M059J (cell line): ENCODE measurements around the gene KIAA1217. TPM values are rescaled to one million over a fixed set of nuclear protein-coding genes. Genes with fewer than 3 reads are reported as not detected.
A peak's percentile ranks its signal among the peaks of the same experiment; 100 is the strongest.
"Not testable (repeated sequence)": the region's sequence is repeated elsewhere in the genome, so short reads cannot be mapped to it uniquely, and the experiment has no call there.

Experiments used
- DNase-seq: peaks from one replicate; pipeline ENCODE4 v3.0.0-alpha.2; 2012; ENCODE audit warnings: low read depth
- total RNA-seq: library from RNA; depleted of rRNA; stranded (reverse); fragments of >200 nt; shearing (Covaris generic); gene quantifications from 2 replicates; pipeline ENCODE4 v1.2.3, GENCODE V29; 2014

KIAA1217 gene
- total RNA-seq, 1 experiment from 2014 or later, result 2.7 TPM

DNA sequence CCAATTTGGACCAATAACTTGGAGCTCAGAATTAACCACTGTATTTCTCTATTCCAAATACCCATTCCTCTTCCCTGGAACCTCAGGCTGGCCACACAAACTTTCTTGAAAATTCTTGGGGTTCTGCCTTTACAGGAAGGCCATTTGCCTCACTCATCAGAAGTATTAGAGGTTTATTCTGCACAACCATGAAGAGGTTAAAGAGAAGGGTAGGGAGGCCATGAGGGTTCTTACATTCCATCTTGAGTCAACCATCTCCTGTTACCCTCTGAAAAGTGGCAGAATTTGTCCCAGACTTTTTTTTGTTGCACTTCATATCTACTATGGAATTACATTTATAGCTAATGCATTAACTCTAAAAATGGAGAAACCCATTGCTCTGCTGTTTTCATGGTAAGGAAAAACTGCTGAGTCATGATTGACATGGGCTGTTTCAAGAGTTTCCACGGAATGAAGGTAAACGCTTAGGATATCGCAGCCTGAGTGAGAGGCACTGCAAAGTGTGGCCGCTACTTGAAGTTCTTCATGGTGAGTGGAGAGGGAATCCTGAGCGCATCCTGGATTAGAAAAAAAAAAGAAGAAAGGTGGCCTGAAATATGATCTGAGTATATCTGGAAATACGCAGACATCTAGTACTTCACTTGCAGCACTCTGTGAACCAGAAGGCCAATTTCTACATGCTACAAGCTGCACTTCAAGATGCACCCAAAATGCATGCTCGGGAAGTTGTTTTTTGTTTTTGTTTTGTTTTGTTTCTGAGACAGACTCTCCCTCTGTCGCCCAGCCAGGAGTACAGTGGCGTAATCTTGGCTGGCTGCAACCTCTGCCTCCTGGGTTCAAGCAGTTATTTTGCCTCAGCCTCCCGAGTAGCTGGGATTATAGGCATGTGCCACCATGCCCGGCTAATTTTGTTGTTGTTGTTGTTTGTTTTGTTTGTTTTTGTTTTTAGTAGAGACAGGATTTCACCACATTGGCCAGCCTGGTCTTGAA lies 83.7 kb downstream of the KIAA1217 start:
- no peak for DNase-seq

DNA sequence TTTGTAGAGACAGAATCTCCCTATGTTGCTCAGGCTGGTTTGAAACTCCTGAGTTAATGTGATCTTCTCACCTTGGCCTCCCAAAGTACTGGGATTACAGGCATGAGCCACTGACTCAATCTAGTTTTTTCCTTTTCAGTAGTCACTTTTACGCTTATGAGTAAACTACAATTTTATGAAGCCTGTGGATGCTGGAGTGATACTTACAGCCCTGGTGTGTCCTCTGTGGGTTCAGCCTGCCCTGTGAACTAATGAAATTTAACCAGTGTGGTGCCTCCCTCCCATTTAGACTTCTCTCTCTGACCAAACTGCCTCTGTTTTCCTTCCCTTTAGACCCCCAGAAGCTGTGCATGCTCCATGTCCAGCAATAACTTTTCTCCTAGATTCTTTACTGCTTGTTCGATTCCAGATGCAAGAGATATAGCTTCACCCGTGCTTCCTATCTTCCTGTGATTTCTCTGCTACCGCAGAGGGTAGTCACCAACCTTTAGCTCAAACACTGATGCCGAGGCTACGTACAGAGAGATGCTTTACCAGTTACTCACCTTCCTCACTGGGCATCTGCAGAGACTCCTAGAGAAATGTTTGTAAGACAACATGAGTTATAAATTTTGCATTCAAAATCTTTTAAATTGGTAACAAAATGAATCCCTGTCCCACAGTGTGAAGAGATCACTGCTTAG lies 90.8 kb downstream of the KIAA1217 start:
- DNase-seq, result peak; percentile 42

DNA sequence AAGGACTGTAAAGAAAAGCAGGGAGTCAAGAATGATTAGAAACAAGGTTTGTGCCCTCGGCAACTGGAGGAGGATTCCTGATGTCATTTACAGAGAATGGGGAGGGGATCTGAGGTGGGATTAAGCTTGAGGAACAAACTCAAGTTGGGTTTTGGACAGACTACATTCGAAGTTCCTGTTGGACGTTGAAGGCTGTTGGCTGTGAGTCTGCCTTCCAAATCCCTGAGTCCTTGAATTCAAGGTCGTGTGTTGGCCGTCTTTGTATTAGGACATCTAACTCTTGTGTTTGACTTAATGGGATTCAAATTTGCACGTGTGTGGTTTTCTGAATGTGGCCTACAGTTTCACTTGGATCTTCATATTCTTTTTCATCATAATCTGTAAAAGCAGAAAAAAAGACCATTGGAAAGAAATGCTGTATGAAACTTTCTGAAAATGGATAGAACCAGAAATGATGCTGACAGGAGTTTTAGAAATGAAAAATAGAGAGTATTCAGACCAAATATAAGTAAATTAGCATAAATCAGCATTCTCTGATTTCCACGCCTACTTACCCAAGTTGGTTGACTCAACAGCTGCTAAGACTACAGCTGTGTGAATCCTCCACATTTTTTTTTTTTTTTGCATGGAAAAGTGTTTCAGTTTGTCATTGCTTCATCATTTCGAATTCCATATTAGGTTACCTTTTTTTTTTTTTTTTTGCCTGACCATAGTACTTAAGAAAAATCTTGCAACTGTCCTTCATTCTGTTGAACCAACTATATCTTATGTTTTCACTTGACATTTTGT lies 94.8 kb downstream of the KIAA1217 start:
- DNase-seq, result no peak

DNA sequence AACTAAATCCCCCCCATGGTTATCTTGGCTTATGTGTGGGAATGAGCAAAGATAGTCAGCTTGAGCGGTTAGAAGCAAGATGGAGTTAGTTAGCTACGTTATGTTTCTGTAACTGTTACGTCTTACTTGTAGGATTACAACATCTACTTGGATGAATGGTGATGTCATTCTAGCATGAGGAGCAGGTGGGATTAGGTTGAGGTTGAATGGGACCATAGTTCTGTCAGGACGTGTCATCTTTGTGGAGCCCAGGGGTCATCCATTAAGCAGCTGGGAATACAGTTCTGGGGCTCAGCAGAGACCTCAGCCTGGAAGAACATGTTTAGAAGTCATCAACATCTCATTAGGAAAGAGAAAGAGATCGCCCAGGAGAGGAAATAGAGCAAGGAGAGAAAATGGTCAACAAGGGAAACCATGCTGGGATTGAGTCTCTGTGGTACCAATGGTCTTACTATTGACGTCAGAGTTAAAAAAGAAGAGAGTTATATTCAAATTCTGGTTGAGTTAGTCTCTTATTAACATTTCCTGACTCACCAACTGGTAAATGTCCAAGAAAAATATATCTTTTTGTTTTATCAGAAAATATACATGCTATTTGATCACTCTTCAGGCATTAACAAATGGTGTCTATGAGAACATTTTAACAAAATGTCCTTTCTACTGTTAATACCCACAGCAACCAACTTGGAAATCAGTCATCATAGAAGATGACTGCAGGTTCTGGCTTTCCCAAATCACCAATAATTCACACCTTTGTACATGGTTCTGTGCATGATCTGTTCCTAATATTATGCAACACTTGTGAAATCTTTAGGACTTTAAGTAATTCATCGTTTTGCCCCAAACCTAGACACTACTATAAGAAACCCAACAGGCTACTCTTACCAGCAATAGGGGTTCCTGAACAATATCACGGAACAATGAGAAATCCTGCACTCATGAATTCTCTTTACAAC lies 96.9 kb downstream of the KIAA1217 start:
- peak; percentile 0 for DNase-seq

DNA sequence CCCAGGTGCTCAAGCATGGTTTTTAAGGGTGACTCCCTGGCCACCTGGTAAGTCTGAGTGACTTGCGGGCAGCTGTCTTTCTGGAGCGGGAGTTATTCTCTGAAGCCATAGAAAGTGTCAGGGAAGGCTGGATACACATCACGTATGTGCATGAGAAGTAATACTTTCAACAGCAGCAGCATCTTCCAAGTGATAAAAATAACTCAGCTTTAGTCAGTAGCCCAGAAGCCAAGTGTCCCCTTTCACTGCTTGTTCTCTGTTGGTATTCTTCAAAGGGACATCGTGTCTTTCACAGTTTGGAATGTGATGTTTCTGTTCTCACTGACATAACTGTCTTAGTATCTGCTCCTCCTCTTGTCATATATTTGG lies 97.6 kb downstream of the KIAA1217 start:
- no peak for DNase-seq

DNA sequence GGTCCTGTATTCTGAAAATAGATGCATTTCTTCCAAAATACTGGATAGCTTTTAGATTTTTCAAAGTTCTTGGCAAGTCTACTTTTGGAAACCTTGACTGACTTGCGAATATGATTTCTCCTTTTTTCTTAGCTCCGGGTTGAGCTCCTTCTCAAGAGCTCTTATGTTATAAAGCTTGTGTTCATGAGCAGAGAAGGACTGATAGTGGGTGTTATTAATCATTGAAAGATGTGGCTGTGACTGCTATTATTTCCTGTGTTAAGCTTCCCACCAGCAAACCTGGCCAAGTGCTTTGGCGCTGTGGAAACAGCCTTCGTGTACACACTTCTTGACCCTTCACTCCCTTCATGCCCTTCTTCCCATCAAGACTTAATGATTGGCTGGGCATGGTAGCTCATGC lies 98.2 kb downstream of the KIAA1217 start:
- no peak for DNase-seq

DNA sequence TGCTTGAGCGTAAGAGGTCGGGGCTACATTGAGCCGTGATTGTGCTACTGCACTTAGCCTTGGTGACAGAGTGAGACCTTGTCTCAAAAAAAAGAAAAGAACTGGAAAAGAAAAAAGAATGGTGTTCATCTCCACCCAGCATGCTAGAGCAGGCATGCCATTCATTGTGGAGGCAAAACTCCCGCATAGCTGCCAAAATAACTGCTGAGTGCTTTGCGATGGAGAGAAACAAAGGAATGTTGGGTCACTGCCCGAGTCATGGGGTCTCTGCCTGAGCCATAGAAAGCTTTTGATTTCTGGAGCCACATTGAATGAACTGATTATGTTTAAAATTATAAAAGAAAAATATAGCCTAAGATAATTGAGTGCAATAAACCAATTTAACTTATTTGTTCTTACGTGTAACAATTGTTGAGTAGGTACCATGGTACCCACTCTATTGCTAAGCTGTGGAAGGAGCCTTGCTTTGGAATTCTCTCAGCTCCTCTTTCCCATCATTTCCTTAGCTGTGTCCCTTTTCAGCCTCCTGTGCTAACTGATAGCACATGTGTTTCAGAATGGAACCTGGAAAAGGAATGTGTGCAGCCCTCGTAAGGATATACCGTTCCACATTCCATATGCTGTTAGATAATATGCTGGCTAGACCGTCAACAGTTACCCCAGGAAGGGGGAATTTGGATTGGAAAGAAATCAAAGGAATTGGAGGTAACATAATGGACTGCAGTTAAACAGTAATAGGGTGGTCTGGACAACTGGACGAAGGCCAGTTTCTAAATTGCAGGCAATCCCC lies 99.0 kb downstream of the KIAA1217 start:
- no peak for DNase-seq

DNA sequence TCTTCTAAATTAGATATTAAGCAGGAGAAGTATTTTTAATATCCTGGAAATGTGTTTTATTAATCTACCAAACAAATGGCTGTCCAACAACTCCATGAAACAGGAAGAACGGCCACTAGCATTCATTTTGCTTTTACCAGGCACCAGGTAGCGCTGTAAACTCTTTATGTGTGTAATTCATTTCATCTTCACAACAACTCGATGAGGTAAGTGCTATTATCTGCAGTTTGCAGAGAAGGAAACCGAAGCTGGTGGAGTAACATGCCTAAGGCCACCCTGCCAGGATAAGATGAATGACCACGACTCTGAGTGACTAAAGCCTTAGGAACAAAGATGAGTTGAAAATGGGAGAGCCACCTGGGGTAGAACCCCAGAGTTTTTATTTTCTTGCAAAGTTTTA lies 101.2 kb downstream of the KIAA1217 start:
- DNase-seq, result peak; percentile 50

DNA sequence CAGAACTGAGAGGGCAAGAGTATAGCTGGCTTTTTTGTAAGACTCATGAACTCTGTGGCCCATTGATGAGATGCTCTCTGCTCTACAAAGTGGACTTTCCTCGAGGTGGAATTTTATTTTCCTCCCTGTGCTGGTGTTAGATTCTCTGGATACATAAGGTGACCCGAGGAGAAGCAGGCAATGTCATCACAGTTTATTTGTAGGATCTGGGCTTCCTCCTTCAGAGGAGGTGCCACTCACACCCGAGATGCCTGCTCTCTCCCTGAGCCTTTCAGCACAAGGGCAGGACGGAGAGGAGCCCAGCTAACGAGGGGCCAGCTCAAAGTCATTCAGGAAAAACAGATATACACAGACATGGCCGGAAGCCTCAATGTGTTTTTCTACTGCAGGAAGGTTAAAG lies 103.0 kb downstream of the KIAA1217 start:
- DNase-seq, result no peak

DNA sequence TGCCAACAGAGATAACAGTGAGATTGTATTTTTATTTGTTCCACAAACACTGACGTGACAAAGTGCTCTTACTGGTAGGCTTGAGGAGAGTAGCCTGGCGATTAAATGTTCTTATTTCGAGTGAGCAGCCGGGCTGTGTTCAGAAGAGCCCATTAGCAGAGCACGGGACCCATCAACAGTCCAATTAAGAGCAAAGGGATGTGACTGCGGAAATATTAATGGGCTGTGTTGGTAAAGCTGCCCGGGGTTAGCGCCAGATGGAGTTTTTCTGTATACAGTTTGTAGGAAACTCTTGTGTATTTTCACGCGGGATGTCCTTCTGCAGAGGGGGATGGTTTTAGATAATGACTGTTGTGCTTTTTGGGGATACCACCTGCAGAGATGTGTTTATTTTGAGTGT lies 104.3 kb downstream of the KIAA1217 start:
- no peak for DNase-seq

DNA sequence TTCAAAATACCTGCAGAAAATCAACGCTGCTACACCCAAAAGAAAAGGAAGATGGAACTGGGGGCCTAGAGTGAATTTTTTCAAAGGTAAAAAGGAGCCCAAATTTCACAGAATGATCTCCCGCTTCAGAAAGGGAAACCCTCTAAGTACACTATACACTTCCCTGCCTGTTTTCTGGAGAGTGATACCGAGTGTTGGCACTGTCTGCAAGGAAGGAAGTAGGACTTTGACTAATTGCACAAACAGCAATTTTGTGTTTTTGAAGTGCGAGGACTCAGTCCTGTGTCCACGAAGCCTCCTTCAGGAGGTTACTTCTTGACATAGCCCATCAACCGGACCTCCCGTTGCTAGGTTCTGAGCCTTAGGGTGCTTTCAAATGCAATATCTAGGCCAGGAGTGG lies 106.3 kb downstream of the KIAA1217 start:
- DNase-seq, result no peak

DNA sequence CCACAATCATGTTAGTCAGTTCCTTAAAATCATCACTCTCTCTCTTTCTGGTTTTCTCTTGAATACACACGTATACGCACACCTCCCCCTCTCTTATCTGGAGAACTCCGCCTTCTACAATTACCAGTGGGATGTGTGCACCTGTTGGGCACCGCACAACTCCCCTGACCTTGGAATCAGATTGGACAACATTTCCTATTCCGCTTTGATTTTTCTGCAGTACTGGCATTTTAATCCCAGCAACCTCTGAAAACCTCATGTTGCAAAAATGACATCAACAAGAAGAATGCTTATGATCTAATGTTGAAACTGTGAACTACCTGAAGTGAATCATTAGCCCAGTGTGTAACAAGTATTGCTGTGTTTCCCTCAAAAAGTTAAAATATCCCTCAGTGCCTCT lies 109.6 kb downstream of the KIAA1217 start:
- no peak for DNase-seq

DNA sequence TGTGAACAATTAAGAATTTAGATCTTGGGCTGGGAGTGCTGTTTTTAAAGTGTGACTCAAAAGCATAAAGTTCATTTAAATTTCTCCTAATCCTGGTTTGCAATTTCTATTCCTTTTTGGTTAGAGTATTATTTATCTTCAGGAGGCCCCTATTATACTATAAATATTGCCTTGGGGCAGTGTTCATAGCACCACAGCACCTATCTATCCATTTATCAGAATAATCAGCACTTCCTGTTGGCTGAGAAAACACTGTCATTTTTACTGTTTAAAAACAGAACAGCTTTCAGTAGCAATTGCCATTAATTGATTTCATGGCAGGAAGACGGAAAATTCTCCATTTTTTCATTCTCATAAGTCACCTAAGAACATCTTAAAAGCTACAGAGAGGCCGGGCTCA lies 111.4 kb downstream of the KIAA1217 start:
- DNase-seq, result no peak

DNA sequence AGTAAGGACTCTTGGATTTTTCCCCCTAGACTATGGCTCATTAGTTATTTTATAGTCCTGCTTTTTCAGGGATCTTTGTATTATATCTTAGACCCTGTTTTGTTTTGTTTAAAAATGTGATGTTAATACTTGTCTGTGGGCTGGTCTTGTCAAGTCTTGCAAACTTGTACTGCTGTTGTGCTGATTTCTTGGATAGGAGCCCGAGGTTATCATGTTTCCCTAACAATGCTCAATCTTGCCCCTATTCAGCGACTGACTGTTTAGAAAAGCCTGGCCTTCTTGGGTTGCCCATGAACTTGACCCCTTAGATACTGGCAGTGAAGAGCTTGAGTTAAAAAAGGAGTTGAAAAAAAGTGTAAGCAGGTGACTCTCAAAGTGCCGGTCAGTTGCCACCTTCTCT lies 115.7 kb downstream of the KIAA1217 start:
- DNase-seq, result no peak

DNA sequence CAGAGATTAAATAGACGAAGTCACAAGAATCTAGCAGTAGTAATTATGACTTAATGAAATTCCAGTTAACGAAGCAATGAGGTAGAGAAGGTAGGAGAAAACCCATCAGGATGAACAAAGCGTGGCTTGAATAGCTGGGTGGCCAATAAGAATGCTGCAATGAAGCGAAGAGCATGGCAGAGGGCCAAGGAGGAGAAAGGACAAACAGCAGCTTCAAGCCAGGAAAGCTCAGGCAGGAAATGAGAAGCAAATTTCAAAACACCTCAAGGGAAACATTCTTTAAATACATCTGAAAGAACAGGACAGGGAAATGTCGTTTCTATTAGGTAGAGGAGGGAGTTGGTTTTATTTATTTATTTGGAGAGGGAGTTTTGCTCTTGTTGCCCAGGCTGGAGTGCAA lies 122.5 kb downstream of the KIAA1217 start:
- peak; percentile 32 for DNase-seq

DNA sequence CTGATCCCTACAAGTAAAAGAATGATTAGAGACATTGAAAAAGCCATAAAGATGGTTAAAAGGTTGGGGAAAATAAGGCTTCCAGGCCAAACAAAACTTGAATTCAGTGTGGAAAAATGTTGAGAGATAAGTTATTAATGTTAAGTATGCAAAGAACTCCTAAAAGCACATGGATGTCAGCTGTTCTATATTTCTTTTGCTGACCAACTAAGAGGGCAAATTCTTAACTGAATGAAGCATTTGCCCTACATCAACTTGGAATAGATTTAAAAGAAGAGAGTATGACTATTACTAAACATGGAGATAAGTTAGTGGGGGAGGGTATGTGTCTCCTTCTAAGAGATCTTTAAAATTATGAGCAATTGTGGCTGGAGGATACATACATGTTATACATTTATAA lies 124.8 kb downstream of the KIAA1217 start:
- DNase-seq, result no peak

DNA sequence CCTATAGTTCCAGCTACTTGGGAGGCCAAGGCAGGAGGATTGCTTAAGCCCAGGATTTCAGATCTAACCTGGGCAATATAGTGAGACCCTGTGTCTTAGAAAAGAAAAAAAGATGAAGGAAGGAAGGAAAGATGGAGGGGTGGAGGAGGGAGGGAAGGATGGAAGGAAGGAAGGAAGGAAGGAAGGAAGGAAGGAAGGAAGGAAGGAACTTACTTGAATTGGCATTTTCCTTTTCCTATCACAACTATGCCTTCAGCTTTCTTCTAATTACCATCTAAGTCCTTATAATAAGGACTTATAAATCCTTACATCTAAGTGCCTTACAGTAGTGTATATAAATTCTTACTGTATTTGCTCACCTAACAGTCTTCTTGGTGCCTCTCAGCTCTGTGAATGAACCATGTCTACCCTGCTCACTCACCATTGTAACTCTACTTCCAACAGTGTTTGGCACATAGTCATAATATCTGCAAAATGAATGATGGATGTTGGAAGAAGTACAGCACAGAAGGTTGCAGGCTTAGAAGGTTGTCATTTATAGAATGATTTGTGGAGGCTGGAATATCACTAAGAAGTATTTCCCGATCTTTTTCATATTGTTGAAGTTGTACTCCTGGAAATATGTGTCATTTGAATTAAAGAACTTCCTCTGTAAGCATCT lies 125.5 kb downstream of the KIAA1217 start:
- no peak for DNase-seq

DNA sequence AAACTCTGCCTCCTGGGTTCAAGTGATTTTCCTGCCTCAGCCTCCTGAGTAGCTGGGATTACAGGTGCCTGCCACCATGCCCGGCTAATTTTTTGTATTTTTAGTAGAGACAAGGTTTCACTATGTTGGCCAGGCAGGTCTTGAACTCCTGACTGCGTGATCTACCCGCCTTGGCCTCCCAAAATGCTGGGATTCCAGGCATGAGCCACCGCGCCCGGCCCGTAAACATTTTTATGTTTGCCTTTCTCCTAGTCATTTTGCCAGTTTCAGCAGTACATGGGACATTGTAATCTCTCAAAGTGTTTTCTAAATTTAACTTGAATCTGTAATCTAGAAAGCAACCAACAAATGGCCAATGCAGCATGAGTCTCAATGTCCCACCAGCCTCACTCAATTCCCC lies 128.8 kb downstream of the KIAA1217 start:
- not testable (repeated sequence) for DNase-seq

DNA sequence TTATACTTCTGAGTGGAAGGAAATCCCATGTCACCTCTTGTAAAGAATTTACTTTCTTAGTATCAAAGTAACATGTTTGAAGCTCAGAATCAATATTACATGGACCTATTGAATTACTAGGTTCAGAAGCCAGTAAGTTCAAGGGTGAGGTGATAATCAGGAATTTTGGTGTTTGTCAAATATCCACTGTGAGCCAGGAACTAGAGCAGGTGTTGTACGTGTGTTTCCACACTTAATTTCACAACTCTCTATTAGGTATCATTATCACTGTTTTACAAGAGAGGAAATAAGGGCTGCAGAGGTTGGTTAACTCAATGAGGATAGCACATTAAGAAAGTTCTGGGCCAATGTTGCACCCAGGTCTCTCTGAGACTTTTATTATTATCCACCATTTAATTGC lies 130.4 kb downstream of the KIAA1217 start:
- DNase-seq, result no peak

DNA sequence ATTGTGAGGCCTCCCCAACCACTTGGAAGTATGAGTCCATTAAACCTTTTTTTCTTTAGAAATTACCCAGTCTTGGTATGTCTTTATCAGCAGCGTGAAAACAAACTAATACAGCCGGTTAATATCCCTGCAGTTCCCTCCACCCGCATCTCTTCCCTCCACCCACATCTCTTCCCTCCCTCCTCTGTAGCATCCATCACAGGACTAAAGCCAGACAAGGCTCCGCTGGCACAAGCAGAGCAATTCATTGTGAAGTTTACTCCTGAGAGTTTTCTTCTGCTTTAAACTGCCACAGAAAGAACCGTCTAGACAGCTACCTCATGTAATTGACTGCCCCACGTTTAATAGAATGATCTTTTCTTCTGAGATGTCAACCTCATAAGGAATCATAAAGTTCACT lies 131.5 kb downstream of the KIAA1217 start:
- DNase-seq, result no peak
